GM19351 (cell line): ENCODE results near the gene ZFC3H1.
"Not testable (repeated sequence)": the region's sequence is repeated elsewhere in the genome, so short reads cannot be mapped to it uniquely, and the experiment has no call there.

Experiments used
- ATAC-seq: cut with Tn5 transposase; IDR thresholded peaks from one replicate; pipeline ENCODE4 v1.9.1; 2021; ENCODE audit warnings: mild to moderate bottlenecking, moderate library complexity; ENCODE audit not compliant: unreplicated experiment

ZFC3H1 gene

DNA sequence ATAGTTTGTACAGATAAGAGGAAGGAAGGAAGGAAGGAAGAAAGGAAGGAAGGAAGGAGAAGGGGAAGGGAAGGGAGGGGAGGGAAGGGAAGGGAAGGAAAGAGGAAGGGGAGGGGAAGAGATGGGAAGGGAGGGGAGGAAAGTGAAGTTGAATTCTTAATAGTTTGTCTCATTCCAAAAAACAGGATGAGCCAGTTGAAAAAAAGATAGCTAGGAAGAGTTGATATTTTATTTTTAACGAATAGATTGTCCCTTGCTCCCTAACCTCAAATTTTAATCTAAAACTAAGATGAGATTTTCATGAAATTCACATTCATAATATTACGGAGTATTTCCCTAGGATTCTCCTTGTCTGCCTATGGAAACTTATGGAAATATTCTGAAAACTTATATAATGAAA lies 80.7 kb downstream of the ZFC3H1 start:
- no peak for ATAC-seq

DNA sequence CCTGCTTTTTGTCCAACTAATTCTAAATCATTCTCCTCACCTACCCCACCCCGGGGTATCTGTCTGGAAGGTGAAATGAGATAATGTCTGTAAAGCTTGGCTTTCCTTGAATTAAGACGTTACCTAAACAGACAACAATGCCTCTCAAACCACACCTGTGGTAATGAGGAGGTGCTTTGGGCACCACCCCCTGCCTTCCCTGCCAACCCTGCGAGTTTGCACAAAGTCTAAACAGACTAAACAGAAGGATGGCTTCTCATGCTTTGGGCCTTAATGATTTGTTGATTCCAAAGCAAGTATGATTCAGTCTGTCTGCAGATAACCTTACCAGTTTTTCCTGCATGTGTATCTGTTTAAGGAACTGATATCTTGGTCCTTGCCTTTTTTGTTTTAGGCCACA lies 82.4 kb downstream of the ZFC3H1 start:
- no peak for ATAC-seq

DNA sequence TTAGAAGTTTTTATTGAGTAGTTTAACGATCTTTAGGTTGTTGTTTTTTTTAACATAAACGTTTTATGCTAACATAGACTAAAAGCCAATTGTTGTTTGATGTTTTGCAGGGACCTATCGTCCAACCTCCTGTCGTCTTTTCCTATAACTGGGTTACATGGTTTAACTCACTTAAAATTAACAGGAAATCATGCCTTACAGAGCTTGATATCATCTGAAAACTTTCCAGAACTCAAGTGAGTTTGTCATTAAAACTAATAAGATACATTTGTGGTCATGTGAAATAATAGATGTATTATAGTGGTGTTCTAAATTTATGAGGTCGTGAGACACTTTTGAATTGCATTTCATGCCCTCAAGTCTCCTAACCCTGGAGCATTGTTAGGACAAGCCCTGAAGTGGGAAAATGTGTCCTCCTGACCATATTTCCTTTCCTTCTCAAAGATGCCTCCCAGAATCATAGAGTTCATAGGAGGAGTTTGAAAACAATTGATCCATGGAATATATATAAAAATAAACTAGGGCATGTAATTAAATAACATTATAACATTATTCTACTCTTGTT lies 84.9 kb downstream of the ZFC3H1 start:
- ATAC-seq: no peak

DNA sequence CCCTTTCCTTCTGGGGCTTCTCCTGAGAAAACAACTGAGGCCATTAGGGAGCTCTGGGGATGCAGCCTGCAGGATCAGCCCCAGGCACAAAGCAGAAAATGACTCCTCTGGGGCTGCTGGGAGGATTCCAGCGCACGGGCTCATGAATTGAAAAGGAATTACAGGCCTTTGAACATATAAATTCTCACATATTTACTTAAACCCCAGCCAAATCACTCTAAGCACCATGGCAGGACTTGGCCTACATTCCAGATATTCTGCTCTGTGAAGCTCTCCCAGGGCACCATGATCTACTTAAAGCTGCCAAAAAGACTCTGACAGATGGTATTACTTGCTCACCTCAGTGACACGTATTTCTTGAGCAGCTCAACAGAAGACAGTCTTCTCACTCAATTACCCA lies 87.2 kb downstream of the ZFC3H1 start:
- no peak for ATAC-seq

DNA sequence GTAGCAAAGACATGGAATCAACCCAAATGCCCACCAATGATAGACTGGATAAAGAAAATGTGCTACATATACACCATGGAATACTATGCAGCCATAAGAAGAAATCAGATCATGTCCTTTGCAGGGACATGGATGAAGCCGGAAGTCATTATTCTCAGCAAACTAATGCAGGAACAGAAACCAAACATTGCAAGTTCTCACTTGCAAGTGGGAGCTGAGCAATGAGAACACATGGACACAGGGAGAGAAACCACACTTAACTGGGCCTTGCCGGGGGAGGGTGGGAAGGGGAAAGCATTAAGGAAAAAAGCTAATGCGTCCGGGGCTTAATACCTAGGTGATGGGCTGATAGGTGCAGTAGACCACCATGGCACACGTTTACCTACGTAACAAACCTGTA lies 93.8 kb downstream of the ZFC3H1 start:
- ATAC-seq: not testable (repeated sequence)

DNA sequence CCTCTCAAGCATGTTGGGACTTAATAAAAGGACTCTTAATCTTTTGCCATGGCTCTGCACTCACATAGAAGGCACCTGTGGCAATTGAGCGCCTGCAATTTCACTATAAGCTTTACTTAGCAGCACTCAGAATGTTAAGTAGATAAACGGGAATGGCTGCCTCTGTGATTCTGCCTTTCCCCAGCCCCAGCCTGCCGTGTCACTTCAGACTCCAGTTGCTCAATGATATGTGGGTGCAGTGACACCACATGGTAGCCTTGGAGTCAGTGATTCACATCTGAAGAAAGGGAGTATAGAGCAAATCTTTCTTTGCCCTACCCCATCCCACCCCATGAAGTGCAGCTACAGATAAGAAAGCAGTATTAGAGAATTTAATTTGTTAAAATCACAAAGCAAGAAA lies 96.1 kb downstream of the ZFC3H1 start:
- no peak for ATAC-seq

DNA sequence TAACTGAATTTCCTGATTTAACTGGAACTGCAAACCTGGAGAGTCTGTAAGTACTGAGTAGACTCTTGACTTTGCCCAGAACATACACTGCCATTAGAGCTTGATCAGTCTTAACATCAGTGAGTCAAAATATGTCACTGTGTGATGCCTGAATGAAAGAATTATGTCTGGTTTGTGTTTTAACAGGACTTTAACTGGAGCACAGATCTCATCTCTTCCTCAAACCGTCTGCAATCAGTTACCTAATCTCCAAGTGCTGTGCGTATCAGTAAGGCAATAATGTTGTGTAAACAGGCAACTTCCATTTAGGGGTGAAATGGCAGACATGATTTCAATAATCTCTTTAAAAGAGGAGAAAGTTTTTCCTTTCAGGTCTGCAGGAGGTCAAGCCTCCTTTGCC lies 97.0 kb downstream of the ZFC3H1 start:
- ATAC-seq: no peak

DNA sequence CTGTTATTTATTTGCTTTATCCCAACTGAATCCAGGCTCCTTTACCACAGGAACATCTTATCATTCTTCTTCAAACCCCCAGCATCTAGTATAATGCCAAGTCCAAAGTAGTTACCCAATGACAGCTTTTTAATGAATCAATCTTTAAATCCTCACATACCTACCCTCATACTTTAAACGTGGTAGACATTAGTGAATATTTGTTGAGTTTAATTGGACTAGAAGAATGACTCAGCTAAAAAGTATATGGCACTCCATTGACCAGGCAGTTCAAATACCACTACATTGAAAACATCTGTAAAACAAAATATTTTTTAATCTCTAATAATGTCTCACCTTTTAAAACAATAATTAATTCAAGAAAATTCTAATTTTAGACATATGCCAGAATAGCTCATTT lies 98.1 kb downstream of the ZFC3H1 start:
- no peak for ATAC-seq

DNA sequence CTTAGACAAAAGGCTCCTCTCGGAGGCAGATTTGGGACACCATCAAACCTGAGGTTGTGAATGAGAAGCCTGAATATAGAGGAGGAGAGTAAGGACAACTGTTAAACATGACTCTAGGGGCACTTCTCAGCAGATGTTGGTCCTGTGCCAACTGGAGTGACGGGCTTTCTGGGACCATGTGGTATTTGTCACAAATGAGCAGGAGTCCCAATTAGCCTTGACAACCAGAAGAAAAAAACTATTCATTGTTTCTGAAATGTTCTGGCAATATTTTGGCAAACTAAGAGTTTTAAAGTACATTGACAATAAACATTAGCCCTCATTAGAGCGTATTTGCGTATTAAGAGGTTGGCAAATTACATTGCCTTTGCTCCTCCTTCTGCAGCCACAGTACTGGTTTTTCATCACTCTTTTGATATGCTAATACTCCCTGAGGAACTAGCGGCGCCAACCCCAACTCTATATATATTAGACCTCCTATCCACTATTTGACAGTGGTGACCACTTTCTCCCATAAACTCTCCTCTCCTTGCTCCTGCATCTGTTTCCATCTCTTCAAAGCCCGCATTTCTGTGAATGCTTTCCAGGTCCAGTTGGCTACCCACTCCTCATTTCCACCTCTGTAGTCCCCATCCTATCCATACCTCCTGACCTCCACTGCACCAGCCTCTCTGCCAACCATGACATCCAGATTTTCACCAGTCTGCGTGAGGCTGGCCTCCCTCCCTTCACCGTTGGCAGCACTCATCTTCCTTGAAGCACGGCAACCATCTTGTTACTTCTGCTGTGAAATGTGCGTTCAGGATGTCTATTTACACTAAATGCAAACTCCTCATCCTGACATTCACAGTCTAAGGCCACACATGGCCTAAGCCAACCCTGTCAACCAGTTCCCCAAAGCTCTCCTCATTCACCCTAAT lies 100.7 kb downstream of the ZFC3H1 start:
- ATAC-seq: no peak
